ENCODE measurements around the gene RGPD5. TPM values are rescaled to one million over a fixed set of nuclear protein-coding genes. Genes with fewer than 3 reads are reported as not detected.
"Not testable (repeated sequence)": the region's sequence is repeated elsewhere in the genome, so short reads cannot be mapped to it uniquely, and the experiment has no call there.

RGPD5 gene
- polyA plus RNA-seq, 1 of the 3 experiments (the other 2 are of a cell fraction): 7.7 TPM

GRCh38 chr2:109897769-109898461 is 103.8 kb downstream of the RGPD5 start:
- no CpG with 5 or more reads among the region's 8 CpGs for WGBS (ENCODE audit: low lambda C conversion rate)
- H3K9ac ChIP-seq; H3K9me2 ChIP-seq; POLR2A ChIA-PET; H3K79me2 ChIP-seq (ENCODE audit: insufficient read depth); DNase-seq; CTCF ChIA-PET; H4K20me1 ChIP-seq (ENCODE audit: insufficient read depth); H2AFZ ChIP-seq (ENCODE audit: low read depth); H3F3A ChIP-seq (replicated peaks; ENCODE audit: insufficient read depth); H3K4me2 ChIP-seq; H3K36me3 ChIP-seq (replicated peaks in 1 of 2; ENCODE audit: control insufficient read depth in 1 of 2, insufficient read depth in 2 of 2, low read length in 1 of 2); H3K27me3 ChIP-seq (ENCODE audit: insufficient read depth); H3K4me1 ChIP-seq (ENCODE audit: control insufficient read depth in 1 of 2, insufficient read depth in 2 of 2, low read depth in 1 of 2, low read length in 1 of 2); H3K4me3 ChIP-seq (ENCODE audit: low read depth in 2 of 2, low read length in 1 of 2); H3K9me3 ChIP-seq; H3K27ac ChIP-seq (ENCODE audit: low read depth in 2 of 2, low read length in 1 of 2): not testable (repeated sequence)

GRCh38 chr2:109898462-109899336 is 104.6 kb downstream of the RGPD5 start, which contains the start of gene LIMS3:
Gene LIMS3 (plus strand): TSS chr2:109898688. CDS start chr2:109898729, 41 bp downstream.
- H3K36me3 ChIP-seq (replicated peaks in 1 of 2; ENCODE audit: control insufficient read depth in 1 of 2, insufficient read depth in 2 of 2, low read length in 1 of 2); H3K4me2 ChIP-seq; CTCF ChIA-PET; H3K9me3 ChIP-seq; H4K20me1 ChIP-seq (ENCODE audit: insufficient read depth); H3K27me3 ChIP-seq (ENCODE audit: insufficient read depth); H3K27ac ChIP-seq (ENCODE audit: low read depth in 2 of 2, low read length in 1 of 2); DNase-seq; H3K9me2 ChIP-seq; H3K79me2 ChIP-seq (ENCODE audit: insufficient read depth); POLR2A ChIA-PET; H3F3A ChIP-seq (replicated peaks; ENCODE audit: insufficient read depth); H2AFZ ChIP-seq (ENCODE audit: low read depth); H3K4me1 ChIP-seq (ENCODE audit: control insufficient read depth in 1 of 2, insufficient read depth in 2 of 2, low read depth in 1 of 2, low read length in 1 of 2); H3K9ac ChIP-seq; H3K4me3 ChIP-seq (ENCODE audit: low read depth in 2 of 2, low read length in 1 of 2): not testable (repeated sequence)
- WGBS (ENCODE audit: low lambda C conversion rate): no CpG with 5 or more reads among the region's 28 CpGs

GRCh38 chr2:109905796-109906195 is 111.7 kb downstream of the RGPD5 start:
- H3K79me2 ChIP-seq (ENCODE audit: insufficient read depth); H3K36me3 ChIP-seq (replicated peaks in 1 of 2; ENCODE audit: control insufficient read depth in 1 of 2, insufficient read depth in 2 of 2, low read length in 1 of 2); CTCF ChIA-PET; H2AFZ ChIP-seq (ENCODE audit: low read depth); H3K9ac ChIP-seq; POLR2A ChIA-PET; DNase-seq; H3K27me3 ChIP-seq (ENCODE audit: insufficient read depth); H3K9me3 ChIP-seq; H4K20me1 ChIP-seq (ENCODE audit: insufficient read depth); H3F3A ChIP-seq (replicated peaks; ENCODE audit: insufficient read depth); H3K9me2 ChIP-seq; H3K4me1 ChIP-seq (ENCODE audit: control insufficient read depth in 1 of 2, insufficient read depth in 2 of 2, low read depth in 1 of 2, low read length in 1 of 2); H3K27ac ChIP-seq (ENCODE audit: low read depth in 2 of 2, low read length in 1 of 2); H3K4me2 ChIP-seq; H3K4me3 ChIP-seq (ENCODE audit: low read depth in 2 of 2, low read length in 1 of 2): not testable (repeated sequence)
- no CpG with 5 or more reads among the region's 8 CpGs for WGBS (ENCODE audit: low lambda C conversion rate)

Other genes starting within 250 kb of the RGPD5 start
- gene SEPTIN10, start 180.3 kb upstream of the RGPD5 start, polyA plus RNA-seq (2012; rRNA removed): 39.1 and 46.5 TPM in 2 replicates
- gene SOWAHC, start 179.9 kb upstream of the RGPD5 start, polyA plus RNA-seq (2012; rRNA removed): 2.4 and 2.9 TPM in 2 replicates
- 1.4 and 3.6 TPM in 2 replicates for gene LIMS3, start 104.4 kb downstream of the RGPD5 start, polyA plus RNA-seq (2012; rRNA removed)

Measured in SK-N-SH (cell line).